Measurements from ENCODE around the gene DXO. TPM values are rescaled to one million over a fixed set of nuclear protein-coding genes. Genes with fewer than 3 reads are reported as not detected.

DXO gene
- polyA plus RNA-seq, 1 experiment: 28.1 TPM

DNA sequence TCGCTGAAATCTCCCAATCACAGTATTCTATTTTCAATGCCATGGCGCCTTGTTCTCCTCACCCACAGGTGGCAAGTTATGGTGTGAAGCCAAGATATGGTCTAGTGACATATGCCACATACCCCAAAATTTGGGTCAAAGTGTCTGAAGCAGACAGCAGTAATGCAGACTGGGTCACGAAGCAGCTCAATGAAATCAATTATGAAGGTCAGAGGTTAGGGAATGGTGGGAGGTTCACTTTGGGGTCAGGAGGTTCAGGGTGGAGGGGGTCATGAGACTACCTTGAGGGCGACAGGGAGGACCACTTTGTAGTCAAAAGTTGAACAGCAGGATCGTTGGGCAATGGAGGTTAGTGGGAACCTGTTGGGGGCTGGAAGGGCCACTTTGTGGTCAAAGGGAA is 23.6 kb downstream of the DXO start:
- POLR2A ChIA-PET: no interaction called here
- TF ChIP-seq, protein P1, sequence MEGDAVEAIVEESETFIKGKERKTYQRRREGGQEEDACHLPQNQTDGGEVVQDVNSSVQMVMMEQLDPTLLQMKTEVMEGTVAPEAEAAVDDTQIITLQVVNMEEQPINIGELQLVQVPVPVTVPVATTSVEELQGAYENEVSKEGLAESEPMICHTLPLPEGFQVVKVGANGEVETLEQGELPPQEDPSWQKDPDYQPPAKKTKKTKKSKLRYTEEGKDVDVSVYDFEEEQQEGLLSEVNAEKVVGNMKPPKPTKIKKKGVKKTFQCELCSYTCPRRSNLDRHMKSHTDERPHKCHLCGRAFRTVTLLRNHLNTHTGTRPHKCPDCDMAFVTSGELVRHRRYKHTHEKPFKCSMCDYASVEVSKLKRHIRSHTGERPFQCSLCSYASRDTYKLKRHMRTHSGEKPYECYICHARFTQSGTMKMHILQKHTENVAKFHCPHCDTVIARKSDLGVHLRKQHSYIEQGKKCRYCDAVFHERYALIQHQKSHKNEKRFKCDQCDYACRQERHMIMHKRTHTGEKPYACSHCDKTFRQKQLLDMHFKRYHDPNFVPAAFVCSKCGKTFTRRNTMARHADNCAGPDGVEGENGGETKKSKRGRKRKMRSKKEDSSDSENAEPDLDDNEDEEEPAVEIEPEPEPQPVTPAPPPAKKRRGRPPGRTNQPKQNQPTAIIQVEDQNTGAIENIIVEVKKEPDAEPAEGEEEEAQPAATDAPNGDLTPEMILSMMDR (IDR thresholded peaks at IDR 0.05; ENCODE audit: insufficient read depth, low read depth, low read length): no peak
- H3K4me3 ChIP-seq (ENCODE audit: low read depth, low read length): no peak overlapping the region

DNA sequence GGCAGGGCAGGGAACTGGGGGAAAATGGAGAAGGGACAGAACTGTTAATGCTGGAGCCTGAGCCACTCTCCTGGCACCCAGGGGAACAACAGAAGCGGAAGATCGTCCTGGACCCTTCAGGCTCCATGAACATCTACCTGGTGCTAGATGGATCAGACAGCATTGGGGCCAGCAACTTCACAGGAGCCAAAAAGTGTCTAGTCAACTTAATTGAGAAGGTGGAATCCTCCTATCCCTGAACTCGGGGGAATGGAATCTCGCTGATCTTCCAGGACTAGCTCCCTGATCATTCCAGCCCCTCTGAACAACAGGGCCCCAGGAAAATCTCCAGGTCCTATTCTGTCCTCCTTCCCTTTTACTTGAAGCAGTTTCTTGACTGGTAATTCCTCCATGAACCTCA is 24.1 kb downstream of the DXO start:
- no peak for DNase-seq (ENCODE audit: low read depth)
- TF ChIP-seq, protein P1 (IDR thresholded peaks at IDR 0.05; ENCODE audit: insufficient read depth, low read depth, low read length): no peak
- POLR2A ChIA-PET: no interaction called here
- Histone ChIP-seq H3K4me3 (ENCODE audit: low read depth, low read length) (no peak overlapping the region), H3K27me3 (ENCODE audit: control insufficient read depth, insufficient read depth, low read length) (peaks cover 1% of the 10 kb centered on the region), H3K36me3 (ENCODE audit: control insufficient read depth, insufficient read depth, low read length) (peaks cover 8% of the 10 kb centered on the region)
- CTCF ChIA-PET: no interaction called here

More for the DNA sequence above, 23.6 kb downstream of the DXO start:
- peaks cover 8% of the 10 kb centered on the region for H3K36me3 ChIP-seq (ENCODE audit: control insufficient read depth, insufficient read depth, low read length)
- CTCF ChIA-PET: no interaction called here
- H3K27me3 ChIP-seq (ENCODE audit: control insufficient read depth, insufficient read depth, low read length): no peaks in the 10 kb centered on the region
- no peak for DNase-seq (ENCODE audit: low read depth)

DNA sequence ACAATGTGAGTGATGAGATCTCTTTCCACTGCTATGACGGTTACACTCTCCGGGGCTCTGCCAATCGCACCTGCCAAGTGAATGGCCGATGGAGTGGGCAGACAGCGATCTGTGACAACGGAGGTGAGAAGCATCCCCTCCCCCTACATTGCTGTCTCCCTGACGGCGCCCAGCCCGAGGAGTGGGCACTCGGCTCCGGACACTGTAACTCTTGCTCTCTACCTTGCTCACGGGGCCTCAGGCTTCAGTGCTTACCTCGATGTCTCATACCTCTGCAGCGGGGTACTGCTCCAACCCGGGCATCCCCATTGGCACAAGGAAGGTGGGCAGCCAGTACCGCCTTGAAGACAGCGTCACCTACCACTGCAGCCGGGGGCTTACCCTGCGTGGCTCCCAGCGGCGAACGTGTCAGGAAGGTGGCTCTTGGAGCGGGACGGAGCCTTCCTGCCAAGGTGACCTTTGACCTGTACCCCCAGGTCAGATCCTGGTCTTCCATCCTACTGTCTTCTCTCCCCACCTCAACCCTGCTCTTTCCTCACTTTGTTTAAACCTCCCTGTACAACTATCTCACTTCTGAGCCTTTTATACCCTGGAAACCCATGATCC is 24.8 kb downstream of the DXO start:
- Histone ChIP-seq H3K36me3 (ENCODE audit: control insufficient read depth, insufficient read depth, low read length) (peaks cover 8% of the 10 kb centered on the region), H3K27me3 (ENCODE audit: control insufficient read depth, insufficient read depth, low read length) (peaks cover 1% of the 10 kb centered on the region), H3K4me3 (ENCODE audit: low read depth, low read length) (no peak overlapping the region)
- ChIA-PET CTCF (no interaction called here), POLR2A (no interaction called here)
- TF ChIP-seq, protein P1 (IDR thresholded peaks at IDR 0.05; ENCODE audit: insufficient read depth, low read depth, low read length): no peak
- DNase-seq (ENCODE audit: low read depth): no peak

DNA sequence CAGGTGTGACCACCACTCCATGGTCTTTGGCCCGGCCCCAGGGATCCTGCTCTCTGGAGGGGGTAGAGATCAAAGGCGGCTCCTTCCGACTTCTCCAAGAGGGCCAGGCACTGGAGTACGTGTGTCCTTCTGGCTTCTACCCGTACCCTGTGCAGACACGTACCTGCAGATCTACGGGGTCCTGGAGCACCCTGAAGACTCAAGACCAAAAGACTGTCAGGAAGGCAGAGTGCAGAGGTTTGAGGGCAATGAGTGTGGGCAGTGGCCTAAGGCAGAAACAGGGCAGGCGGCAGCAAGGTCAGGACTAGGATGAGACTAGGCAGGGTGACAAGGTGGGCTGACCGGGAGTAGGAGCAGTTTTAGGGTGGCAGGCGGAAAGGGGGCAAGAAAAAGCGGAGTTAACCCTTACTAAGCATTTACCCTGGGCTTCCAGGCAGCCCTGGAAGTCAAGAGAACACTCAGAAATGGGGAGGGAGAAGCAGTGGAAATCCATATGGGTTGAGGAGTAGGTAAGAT is 25.5 kb downstream of the DXO start:
- ChIA-PET POLR2A (no interaction called here), CTCF (interaction anchor here (1.6 kb wide), 1 partner anchor 57 kb away, joined by 6 read pairs; no protein-coding TSS in a partner anchor)
- TF ChIP-seq, protein P1 (IDR thresholded peaks at IDR 0.05; ENCODE audit: insufficient read depth, low read depth, low read length): no peak
- Histone ChIP-seq H3K36me3 (ENCODE audit: control insufficient read depth, insufficient read depth, low read length) (peaks cover 3% of the 10 kb centered on the region), H3K4me3 (ENCODE audit: low read depth, low read length) (no peak overlapping the region), H3K27me3 (ENCODE audit: control insufficient read depth, insufficient read depth, low read length) (peaks cover 1% of the 10 kb centered on the region)
- no peak for DNase-seq (ENCODE audit: low read depth)

DNA sequence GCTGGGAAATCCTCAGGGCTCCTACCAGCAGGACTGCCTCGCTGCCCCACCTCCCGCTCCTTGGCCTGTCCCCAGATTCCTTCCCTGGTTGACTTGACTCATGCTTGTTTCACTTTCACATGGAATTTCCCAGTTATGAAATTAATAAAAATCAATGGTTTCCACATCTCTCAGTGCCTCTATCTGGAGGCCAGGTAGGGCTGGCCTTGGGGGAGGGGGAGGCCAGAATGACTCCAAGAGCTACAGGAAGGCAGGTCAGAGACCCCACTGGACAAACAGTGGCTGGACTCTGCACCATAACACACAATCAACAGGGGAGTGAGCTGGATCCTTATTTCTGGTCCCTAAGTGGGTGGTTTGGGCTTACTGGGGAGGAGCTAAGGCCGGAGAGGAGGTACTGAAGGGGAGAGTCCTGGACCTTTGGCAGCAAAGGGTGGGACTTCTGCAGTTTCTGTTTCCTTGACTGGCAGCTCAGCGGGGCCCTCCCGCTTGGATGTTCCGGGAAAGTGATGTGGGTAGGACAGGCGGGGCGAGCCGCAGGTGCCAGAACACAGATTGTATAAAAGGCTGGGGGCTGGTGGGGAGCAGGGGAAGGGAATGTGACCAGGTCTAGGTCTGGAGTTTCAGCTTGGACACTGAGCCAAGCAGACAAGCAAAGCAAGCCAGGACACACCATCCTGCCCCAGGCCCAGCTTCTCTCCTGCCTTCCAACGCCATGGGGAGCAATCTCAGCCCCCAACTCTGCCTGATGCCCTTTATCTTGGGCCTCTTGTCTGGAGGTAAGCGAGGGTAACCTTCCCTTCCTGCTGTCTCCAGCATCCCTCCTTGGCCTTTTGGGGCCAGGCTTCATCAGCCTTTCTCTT is 26.2 kb downstream of the DXO start, which contains the start of gene CFB:
Gene CFB, plus strand, starts transcription at position 589 of the 863 bp plus-strand sequence. Its CDS starts 127 bp downstream, at position 716.
- Histone ChIP-seq H3K4me3 (ENCODE audit: low read depth, low read length) (no peak within 1 kb of the TSS), H3K27me3 (ENCODE audit: control insufficient read depth, insufficient read depth, low read length) (peaks cover 1% of the 10 kb centered on the region), H3K36me3 (ENCODE audit: control insufficient read depth, insufficient read depth, low read length) (no peaks in the 10 kb centered on the region)
- DNase-seq (ENCODE audit: low read depth): no peak
- CTCF ChIA-PET: interaction anchor here (1.6 kb wide), 1 partner anchor 57 kb away, joined by 6 read pairs; no protein-coding TSS in a partner anchor
- POLR2A ChIA-PET: no interaction called here
- TF ChIP-seq, protein P1 (IDR thresholded peaks at IDR 0.05; ENCODE audit: insufficient read depth, low read depth, low read length): no peak
